Fibroblast of peridontal ligament (primary cell): Measurements from ENCODE around the gene DGKD.

Experiments used
- DNase-seq: peaks from one replicate; pipeline ENCODE4 v3.0.0-alpha.2; 2010; ENCODE audit errors: extremely low read depth

Gene DGKD

DNA sequence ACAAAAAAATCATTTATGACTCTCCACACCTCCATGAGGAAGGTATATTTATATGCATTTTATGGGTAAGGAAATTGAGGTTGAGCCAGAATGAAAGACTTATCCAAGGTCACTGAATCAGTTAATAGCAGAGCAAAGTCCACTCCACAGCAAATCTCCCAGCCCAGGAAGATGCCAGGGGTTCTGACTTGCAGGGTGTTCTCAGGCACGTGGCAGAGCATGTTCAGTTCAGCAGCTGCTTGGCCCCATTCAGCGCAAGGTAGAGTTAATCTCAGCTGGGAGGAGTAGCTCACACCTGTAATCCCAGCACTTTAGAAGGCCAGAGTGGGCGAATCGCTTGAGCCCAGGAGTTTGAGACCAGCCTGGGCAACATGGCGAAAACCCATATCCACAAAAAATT is 17.8 kb upstream of the DGKD start:
- no peak for DNase-seq

DNA sequence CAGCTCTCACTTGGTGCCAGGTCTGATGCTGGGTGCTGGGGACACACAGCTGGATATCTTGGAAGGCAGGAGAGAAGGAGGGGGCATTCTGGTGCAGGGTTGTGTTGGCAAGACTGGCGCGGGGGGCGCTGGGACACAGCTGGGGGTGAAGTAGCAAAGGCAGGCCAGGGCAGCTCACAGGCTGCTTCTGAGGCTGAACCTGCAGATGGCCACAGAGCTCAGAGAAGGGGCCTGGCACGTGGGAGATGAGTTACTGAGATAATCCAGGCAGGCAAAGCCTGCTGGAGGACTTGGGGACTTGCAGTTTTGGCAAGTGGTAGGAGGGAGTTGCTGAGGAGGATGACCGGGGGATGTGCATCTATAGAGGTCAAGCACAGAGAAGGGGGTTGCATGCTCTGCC is 16.2 kb upstream of the DGKD start:
- DNase-seq: no peak

DNA sequence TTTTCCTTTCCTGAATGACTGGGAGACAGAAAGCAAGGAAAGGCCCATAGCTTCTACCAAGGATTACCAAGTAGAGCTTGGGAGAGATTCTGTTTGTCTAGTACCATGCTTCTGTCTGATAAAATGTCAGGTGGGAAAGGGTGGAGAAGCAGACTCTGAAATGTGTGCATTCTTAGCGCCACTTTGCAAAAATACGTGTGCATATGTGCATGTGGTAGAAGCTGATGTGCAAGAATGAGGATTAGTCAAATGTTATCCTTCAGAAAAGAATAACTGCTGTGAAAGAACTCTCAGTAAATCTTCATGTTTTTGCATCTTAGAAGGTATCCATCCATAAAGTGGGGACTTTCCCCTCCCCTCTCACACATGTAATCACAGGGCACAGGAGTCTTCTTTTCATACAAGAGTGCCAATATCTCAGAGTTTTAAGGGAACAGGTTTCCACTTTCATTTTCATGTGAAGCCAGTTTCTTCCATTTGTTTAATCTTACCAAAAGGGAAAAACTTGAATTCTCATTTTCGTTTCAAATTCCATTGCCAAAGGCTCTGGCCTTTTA is 15.4 kb upstream of the DGKD start:
- no peak for DNase-seq

- no peak for DNase-seq
Observed at GRCh38 chr2:233339427-233339826, 14.9 kb upstream of the DGKD start.

GRCh38 chr2:233341296-233341695 is 13.0 kb upstream of the DGKD start:
- no peak for DNase-seq

GRCh38 chr2:233342301-233342700 is 12.0 kb upstream of the DGKD start:
- DNase-seq: no peak

DNA sequence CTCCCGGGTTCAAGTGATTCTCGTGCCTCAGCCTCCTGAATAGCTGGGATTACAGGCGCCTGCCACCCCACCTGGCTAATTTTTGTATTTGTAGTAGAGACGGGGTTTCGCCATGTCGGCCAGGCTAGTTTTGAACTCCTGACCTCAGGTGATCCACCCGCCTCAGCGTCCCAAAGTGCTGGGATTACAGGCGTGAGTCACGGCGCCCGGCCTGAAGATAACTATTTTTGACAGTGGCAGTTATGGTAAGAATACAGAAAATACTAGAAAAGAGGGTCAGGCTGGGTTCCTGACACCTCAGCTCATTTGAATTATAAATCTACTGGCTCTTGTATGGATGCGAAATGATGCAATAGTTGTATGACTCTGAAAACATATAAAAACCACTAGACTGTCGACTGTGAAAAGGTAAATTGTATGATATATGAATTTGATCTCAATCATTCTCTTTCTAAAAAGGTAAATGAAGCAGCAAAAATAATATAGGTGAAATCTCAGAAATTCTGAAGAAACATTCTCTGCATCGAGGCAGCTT is 11.1 kb upstream of the DGKD start:
- DNase-seq: no peak

- DNase-seq: no peak
Observed at GRCh38 chr2:233346376-233346775, 7.9 kb upstream of the DGKD start.

- DNase-seq: no peak
Observed at GRCh38 chr2:233346930-233347329, 7.4 kb upstream of the DGKD start.

DNA sequence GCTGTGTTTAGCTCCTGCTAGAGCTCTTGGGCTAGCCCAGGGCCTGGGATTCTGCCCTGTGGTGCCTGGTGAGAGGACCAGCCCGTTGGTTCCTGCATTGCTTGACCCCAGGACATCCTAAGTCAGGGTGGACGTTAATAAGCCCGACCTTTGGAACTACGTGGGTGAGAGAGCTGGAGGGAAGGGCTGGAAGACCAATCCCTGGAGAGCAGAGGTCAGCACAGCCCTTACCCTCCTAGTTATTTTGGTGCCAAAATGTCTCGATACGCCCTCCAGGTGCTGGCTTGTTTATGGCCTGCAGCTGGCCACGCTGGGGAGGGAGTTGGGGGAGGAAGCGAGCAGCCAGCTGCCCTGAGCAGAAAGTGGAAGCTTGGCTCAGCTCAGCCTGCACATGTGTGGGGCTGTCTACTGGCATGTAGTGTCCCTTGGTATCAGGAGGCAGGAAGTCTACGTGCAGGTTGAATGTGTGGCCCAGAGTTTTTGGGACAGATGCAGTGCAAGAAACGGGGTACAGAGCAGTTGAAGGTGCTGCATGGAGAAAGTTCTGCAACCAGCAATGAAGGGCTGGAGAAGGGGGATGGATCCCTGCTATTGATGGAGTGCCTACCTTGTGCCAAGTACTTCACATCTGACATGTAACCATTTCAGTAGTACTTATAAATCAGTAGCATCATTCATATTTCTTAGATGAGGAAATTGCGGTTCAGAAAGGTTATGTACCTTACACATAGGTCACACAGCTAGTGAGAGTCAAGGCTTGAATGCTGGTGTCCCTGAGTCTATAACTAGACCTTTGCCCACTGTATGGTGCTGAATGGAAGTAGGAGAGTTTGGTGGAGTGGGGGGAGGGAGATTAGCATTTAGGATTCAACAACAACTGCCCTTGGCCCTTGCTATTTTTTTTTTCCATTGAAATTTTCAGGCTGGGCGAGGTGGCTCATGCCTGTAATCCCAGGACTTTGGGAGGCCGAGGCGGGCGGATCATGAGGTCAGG is 5.0 kb upstream of the DGKD start:
- no peak for DNase-seq

DNA sequence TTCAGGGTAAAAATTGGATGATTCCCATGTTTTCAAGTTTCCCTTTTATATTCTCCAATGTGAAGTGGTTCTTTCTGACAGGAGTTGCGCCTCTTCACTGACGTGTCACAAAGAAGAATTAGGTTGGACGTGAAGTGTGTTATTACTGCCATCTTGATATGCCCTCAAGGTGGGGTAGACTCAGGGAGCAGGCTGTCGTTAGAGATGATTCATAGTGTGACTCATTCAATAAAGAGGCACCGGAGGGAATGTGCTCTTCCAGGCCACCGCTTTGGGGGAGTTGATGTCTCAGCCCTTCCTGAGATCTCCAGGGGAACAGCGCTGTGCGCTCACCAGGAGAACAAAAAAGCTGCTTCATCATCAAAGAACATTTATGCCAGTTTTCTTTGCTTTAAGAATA is 3.6 kb upstream of the DGKD start:
- DNase-seq: peak; percentile 61

- peak; percentile 16 for DNase-seq
Observed at GRCh38 chr2:233351423-233351822, 2.9 kb upstream of the DGKD start.

DNA sequence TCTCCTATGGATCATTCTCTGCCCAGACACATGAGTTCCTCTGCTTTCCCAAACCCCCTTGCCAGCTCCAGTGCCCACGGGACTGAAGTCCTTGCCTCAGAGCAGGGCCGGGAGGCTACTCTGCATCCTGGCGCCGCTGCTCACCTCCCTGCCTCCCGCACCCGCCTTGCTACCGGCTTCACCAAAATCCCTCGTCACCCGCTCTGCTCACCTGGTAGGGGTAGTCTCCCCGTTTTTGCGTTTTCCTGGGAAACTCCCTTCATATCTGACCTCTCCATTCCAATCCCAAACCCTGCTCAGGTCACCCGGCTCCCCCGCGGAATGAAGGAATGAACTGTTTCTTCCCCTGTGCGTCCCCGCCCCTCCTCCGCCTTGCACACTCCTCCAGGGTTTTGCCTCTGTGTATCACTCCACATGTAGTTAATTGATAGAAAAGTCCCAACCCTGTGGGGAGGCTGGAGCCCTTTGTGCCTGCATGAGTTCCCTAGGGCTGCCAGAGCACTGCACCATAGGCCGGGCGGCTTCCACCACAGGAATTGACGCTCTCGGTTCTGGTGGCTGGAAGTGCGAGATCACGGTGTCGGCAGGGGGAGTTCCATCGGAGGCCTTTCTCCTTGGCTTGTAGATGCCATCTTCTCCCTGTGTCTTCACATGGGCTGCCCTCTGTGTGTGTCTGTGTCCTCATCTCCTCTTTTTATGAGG is 2.0 kb upstream of the DGKD start:
- no peak for DNase-seq

DNA sequence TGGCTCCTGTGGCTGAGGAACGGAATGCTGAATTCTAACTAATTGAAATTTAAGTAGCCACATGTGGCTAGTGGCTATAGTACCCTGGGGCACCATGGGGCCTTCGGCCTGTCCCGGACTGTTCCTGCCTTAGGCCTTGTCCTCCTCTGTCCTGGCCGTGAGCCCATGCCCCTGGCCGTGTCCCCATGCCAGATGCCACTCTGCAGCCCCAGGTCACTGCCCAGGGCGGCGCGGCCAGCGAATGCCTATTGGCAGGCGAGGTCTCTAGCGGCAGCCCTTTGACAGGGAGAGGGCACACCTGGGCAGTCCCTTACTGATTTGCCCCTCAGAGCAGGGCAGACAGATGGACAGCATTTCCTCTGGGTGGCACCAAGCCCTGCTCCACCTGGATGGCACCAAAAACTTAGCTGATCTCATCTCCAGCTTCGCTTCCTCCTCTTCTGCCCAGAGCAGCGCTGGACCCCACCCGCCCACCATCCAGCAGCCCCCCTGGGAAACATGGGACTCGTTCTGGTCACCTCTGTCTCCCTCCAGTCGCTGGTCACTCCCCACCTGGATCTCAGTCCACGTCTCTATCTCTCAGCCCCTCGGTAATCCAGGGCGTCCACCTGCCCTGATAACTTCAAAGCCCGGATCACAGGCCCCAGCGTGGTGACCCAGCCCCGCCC is 1.1 kb upstream of the DGKD start:
- no peak for DNase-seq

DNA sequence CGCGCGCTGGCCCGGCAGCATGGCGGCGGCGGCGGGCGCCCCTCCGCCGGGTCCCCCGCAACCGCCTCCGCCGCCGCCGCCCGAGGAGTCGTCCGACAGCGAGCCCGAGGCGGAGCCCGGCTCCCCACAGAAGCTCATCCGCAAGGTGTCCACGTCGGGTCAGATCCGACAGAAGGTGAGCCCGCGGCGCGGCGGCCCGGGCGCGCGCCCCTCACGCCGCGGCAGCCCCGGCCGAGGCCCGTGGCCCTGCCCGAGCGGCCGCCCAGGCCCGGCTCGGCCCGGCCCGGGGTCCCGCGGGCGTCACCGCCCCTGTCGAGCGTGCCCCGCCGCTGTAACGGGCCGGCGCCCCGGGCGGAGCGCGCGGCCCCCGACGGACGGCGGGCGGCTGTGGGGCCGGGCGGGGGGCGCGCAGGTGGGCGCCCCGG is 218 bp downstream of the DGKD start:
- no peak for DNase-seq

- DNase-seq: peak; percentile 12
Observed at GRCh38 chr2:233354971-233355574, 779 bp downstream of the DGKD start.

- no peak for DNase-seq
Observed at GRCh38 chr2:233355916-233356315, 1.6 kb downstream of the DGKD start.

- DNase-seq: no peak
Observed at GRCh38 chr2:233356546-233357308, 2.4 kb downstream of the DGKD start.

GRCh38 chr2:233358335-233358734 is 4.0 kb downstream of the DGKD start:
- DNase-seq: peak; percentile 42

DNA sequence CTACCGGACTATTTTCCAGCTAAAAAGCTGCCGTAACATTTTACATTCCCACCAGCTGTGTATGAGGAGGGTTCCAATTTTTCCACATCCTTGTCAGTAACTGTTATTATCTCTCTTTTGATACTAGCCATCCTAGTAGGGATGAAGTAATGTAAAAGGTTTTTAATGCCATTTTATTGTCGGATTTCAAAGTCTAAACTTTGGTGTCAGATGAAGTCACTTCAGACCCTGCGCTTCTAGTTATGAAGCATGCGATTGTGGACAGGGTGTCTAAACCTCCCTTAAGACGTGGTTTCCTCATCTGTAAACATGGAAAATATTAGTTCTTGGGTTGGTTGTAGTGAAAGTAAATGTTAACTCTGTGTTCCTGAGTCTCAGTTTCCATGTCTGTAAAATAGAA is 4.7 kb downstream of the DGKD start:
- no peak for DNase-seq

DNA sequence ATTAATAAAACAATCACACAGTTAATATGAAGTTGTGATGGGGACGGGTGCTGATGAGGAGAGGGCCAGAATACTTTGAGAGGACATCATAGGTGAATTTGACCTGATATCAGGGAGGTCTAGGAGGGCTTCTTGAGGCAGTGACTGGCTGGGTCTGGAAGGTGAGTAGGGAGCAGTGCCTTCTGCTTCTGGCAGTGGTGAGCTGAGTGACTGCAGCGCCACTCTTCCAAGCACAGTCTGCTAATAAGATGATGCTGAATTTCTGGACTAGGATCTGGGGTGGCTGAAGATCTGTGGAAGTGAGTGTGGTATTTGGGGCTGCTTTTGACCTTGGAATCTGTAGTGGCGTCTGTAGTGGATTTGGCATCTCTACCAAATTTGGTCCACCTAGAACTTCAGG is 5.5 kb downstream of the DGKD start:
- no peak for DNase-seq
